NCI-H2171 (cell line): ENCODE measurements around the gene DLG4.

Experiments used
- DNase-seq: peaks from one replicate; lab custom pipeline; 2025; lab: John Stamatoyannopoulos, UW

DLG4 gene

GRCh38 chr17:7219812-7220592, at the start of gene DLG4, which contains the start of gene ACADVL:
DLG4 (minus strand) TSS chr17:7219836.
ACADVL (plus strand) TSS chr17:7219938; CDS start chr17:7219985, 47 bp downstream.
- peak; percentile 61 for DNase-seq

GRCh38 chr17:7266784-7267183, 47.1 kb upstream of the DLG4 start:
- no peak for DNase-seq

- no peak for DNase-seq
Measured at GRCh38 chr17:7263801-7264078, 44.1 kb upstream of the DLG4 start.

GRCh38 chr17:7262935-7263800, 43.5 kb upstream of the DLG4 start:
- no peak for DNase-seq

GRCh38 chr17:7262192-7262934, 42.7 kb upstream of the DLG4 start, which contains the start of gene CLDN7:
CLDN7 (minus strand) TSS chr17:7262478; CDS start chr17:7262043, 435 bp downstream.
- DNase-seq: peak; percentile 63

GRCh38 chr17:7261379-7262191, 41.9 kb upstream of the DLG4 start:
- no peak for DNase-seq

- DNase-seq: peak; percentile 14
Measured at GRCh38 chr17:7260651-7261378, 41.2 kb upstream of the DLG4 start.

GRCh38 chr17:7260151-7260550, 40.5 kb upstream of the DLG4 start:
- no peak for DNase-seq

GRCh38 chr17:7259555-7259889, 39.9 kb upstream of the DLG4 start:
- DNase-seq: no peak

- DNase-seq: no peak
Measured at GRCh38 chr17:7258731-7259554, 39.3 kb upstream of the DLG4 start.

- no peak for DNase-seq
Measured at GRCh38 chr17:7256766-7257456, 37.3 kb upstream of the DLG4 start.

- no peak for DNase-seq
Measured at GRCh38 chr17:7254511-7254910, 34.9 kb upstream of the DLG4 start.

- DNase-seq: no peak
Measured at GRCh38 chr17:7253082-7253481, 33.4 kb upstream of the DLG4 start.

GRCh38 chr17:7252176-7253043, 32.8 kb upstream of the DLG4 start, which contains the start of gene ELP5:
ELP5 (plus strand) TSS chr17:7252215; CDS start chr17:7252551, 336 bp downstream.
- peak; percentile 87 for DNase-seq

- peak; percentile 96 for DNase-seq
Measured at GRCh38 chr17:7251661-7252175, 32.1 kb upstream of the DLG4 start, which contains the start of gene CTDNEP1. CTDNEP1 (minus strand) TSS chr17:7251734; CDS start chr17:7251296, 438 bp downstream.

GRCh38 chr17:7250695-7251627, 31.3 kb upstream of the DLG4 start:
- DNase-seq: no peak

GRCh38 chr17:7249830-7250229, 30.2 kb upstream of the DLG4 start:
- no peak for DNase-seq
